Mesenchymal stem cell (in vitro differentiated cells and primary cell): ENCODE results near the gene RNF167.

Experiments
- DNase-seq: peaks from one replicate; pipeline ENCODE4 v3.0.0-alpha.2; 2013
- H2AFZ ChIP-seq: one replicate; pipeline ENCODE4 v1.6.1; 2013; ENCODE audit warnings: low read depth, mild to moderate bottlenecking, control low read depth, inconsistent platforms, low read length, moderate library complexity
- H2AK5ac ChIP-seq: 2 replicates; pipeline ENCODE4 v1.6.1; 2013; ENCODE audit warnings: low read length, moderate library complexity, mild to moderate bottlenecking, inconsistent platforms; ENCODE audit not compliant: severe bottlenecking
- H2BK120ac ChIP-seq: one replicate; pipeline ENCODE4 v1.6.1; 2013; ENCODE audit warnings: low read depth, mild to moderate bottlenecking, inconsistent platforms, low read length, moderate library complexity
- H2BK12ac ChIP-seq, 2 experiments: one replicate each; pipeline ENCODE4 v1.6.1; 2013; ENCODE audit warnings: inconsistent platforms in 2 of 2, low read length in 2 of 2, mild to moderate bottlenecking in 2 of 2, moderate library complexity in 2 of 2, control low read depth in 1 of 2
- H2BK15ac ChIP-seq: one replicate; pipeline ENCODE4 v1.6.1; 2013; ENCODE audit warnings: mild to moderate bottlenecking, low read depth, inconsistent platforms; ENCODE audit not compliant: poor library complexity, severe bottlenecking
- H2BK5ac ChIP-seq: 2 replicates; pipeline ENCODE4 v1.6.1; 2013; ENCODE audit warnings: low read depth, mild to moderate bottlenecking, low read length, control low read depth, inconsistent platforms; ENCODE audit not compliant: poor library complexity, severe bottlenecking
- H3K14ac ChIP-seq, 2 experiments: one replicate each; pipeline ENCODE4 v1.6.1; 2013; ENCODE audit warnings: inconsistent platforms in 2 of 2, low read length in 2 of 2, control low read depth in 1 of 2, mild to moderate bottlenecking in 1 of 2, moderate library complexity in 1 of 2
- H3K18ac ChIP-seq, 2 experiments: one replicate each; pipeline ENCODE4 v1.6.1; 2013; ENCODE audit warnings: inconsistent platforms in 2 of 2, low read length in 2 of 2, control low read depth in 1 of 2, low read depth in 1 of 2, mild to moderate bottlenecking in 1 of 2
- H3K23ac ChIP-seq, 2 experiments: one replicate each; pipeline ENCODE4 v1.6.1; 2013; ENCODE audit warnings: inconsistent platforms in 2 of 2, low read length in 2 of 2, mild to moderate bottlenecking in 2 of 2, moderate library complexity in 2 of 2, control low read depth in 1 of 2
- H3K27ac ChIP-seq: 2 replicates; pipeline ENCODE4 v1.5.1; 2013; ENCODE audit warnings: mild to moderate bottlenecking, moderate library complexity, low read length, control low read depth, inconsistent platforms; ENCODE audit not compliant: poor library complexity, severe bottlenecking
- H3K27me3 ChIP-seq, 2 experiments: 2 replicates each; pipeline versions ENCODE4 v1.6.1 to v1.7.0; 2013; ENCODE audit warnings: low read length in 2 of 2, mild to moderate bottlenecking in 2 of 2, moderate library complexity in 2 of 2, control low read depth in 1 of 2, inconsistent platforms in 1 of 2; ENCODE audit not compliant: control insufficient read depth in 1 of 2, insufficient read depth in 1 of 2
- H3K36me3 ChIP-seq, 2 experiments: 2 replicates each; pipeline versions ENCODE4 v1.6.1 to v1.7.0; 2013; ENCODE audit warnings: low read length in 2 of 2, control low read depth in 1 of 2, inconsistent platforms in 1 of 2, low read depth in 1 of 2, mild to moderate bottlenecking in 1 of 2; ENCODE audit not compliant: insufficient read depth in 2 of 2, control insufficient read depth in 1 of 2
- H3K4ac ChIP-seq, 2 experiments: one replicate each; pipeline ENCODE4 v1.6.1; 2013; ENCODE audit warnings: inconsistent platforms in 2 of 2, low read length in 2 of 2, mild to moderate bottlenecking in 2 of 2, moderate library complexity in 2 of 2, control low read depth in 1 of 2, low read depth in 1 of 2
- H3K4me1 ChIP-seq: 2 replicates; pipeline ENCODE4 v1.6.1; 2013; ENCODE audit warnings: low read depth, low read length, control low read depth; ENCODE audit not compliant: control insufficient read depth, insufficient read depth
- H3K4me2 ChIP-seq: 2 replicates; pipeline ENCODE4 v1.6.1; 2013; ENCODE audit warnings: low read length, mild to moderate bottlenecking, inconsistent platforms; ENCODE audit not compliant: poor library complexity, severe bottlenecking
- H3K4me3 ChIP-seq, 2 experiments: 2 replicates each; pipeline versions ENCODE4 v1.5.1 to v1.7.0; 2013; ENCODE audit warnings: low read length in 2 of 2, mild to moderate bottlenecking in 2 of 2, control low read depth in 1 of 2, low read depth in 1 of 2; ENCODE audit not compliant: insufficient read depth in 1 of 2
- H3K79me1 ChIP-seq: replicated peaks from 2 replicates; pipeline ENCODE4 v1.6.1; 2013; ENCODE audit warnings: mild to moderate bottlenecking, control low read depth, low read length, inconsistent platforms; ENCODE audit not compliant: poor library complexity, severe bottlenecking
- H3K9ac ChIP-seq: 2 replicates; pipeline ENCODE4 v1.7.0; 2013; ENCODE audit warnings: mild to moderate bottlenecking, low read length, moderate library complexity
- H3K9me3 ChIP-seq: 2 replicates; pipeline ENCODE4 v1.7.0; 2013; ENCODE audit warnings: mild to moderate bottlenecking, low read length; ENCODE audit not compliant: control insufficient read depth
- H4K8ac ChIP-seq: one replicate; pipeline ENCODE4 v1.6.1; 2013; ENCODE audit warnings: inconsistent platforms, mild to moderate bottlenecking, low read length, moderate library complexity
- H4K91ac ChIP-seq: one replicate; pipeline ENCODE4 v1.6.1; 2013; ENCODE audit warnings: mild to moderate bottlenecking, low read length, inconsistent platforms
- WGBS: methylation state at CpG from one replicate; pipeline ENCODE4 v1.1.7; 2013; ENCODE audit warnings: mixed read lengths; 5-methylcytosine and 5-hydroxymethylcytosine counted together

RNF167 gene

DNA sequence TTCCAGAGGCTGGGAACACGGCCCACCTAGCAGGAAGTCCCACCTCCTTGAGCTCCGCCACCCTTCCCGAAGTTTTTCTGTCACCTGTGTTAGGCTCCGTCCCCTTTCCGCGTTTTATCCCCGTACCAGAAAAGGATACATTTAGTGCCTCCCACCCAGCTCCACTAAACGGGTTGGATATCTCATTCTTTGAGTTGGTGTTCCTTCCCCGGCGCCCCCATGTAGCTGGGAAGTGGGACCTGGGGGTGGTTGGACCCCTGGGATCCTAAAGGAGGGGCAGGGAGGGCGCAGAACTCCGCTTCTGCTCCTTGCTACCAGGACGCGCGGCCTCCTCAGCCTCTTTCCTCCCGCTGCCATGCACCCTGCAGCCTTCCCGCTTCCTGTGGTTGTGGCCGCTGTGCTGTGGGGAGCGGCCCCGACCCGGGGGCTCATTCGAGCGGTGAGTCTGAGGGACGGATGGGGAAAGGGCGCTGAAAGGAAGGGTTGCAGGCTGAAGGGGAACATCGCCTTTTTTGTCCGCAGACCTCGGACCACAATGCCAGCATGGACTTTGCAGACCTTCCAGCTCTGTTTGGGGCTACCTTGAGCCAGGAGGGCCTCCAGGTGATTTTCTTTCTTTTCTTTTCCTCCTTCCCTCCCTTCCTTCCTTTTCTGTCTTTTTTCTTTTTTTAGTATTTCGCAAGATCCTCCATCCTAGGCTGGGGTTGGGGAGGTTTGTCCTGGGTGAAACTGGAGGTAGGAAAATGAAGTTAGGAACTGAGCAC is 669 bp downstream of the RNF167 start:
- Histone ChIP-seq H3K4me1 (peaks cover 37% of the 10 kb centered on the region), H3K14ac (peak overlapping the region; percentile 86 to 90), H3K9me3 (no peaks in the 10 kb centered on the region), H3K23ac (peak overlapping the region in 1 of 2 experiments; percentile 75), H2BK15ac (no peak overlapping the region), H2AFZ (peak overlapping the region; percentile 46), H2AK5ac (peak overlapping the region; percentile 79), H3K27ac (peak overlapping the region; percentile 98), H4K8ac (peak overlapping the region; percentile 95), H3K4me3 (peak overlapping the region; percentile 80 to 98), H3K79me1 (peaks cover 22% of the 10 kb centered on the region), H3K27me3 (no peaks in the 10 kb centered on the region), H3K4me2 (peak overlapping the region; percentile 94), H3K36me3 (peaks cover 63 to 68% of the 10 kb centered on the region in 2 experiments), H3K18ac (peak overlapping the region; percentile 73 to 84), H4K91ac (peak overlapping the region; percentile 94), H3K9ac (peak overlapping the region; percentile 97), H2BK120ac (peak overlapping the region; percentile 64), H2BK12ac (no peak overlapping the region), H3K4ac (peak overlapping the region; percentile 80 to 96), H2BK5ac (peak overlapping the region; percentile 46)
- WGBS, result 3% methylated on average over 19 of the region's 29 CpGs
- DNase-seq, result no peak

GRCh38 chr17:4941319-4941610 is 1.2 kb downstream of the RNF167 start:
- no peak overlapping the region for H2BK120ac ChIP-seq
- H2BK5ac ChIP-seq, result no peak overlapping the region
- no peak overlapping the region for H3K18ac ChIP-seq
- H2BK15ac ChIP-seq, result no peak overlapping the region
- peak overlapping the region; percentile 58 for H2AK5ac ChIP-seq
- H3K27me3 ChIP-seq, result no peaks in the 10 kb centered on the region
- peak overlapping the region; percentile 94 for H3K4me2 ChIP-seq
- H2BK12ac ChIP-seq, result no peak overlapping the region
- peaks cover 60 to 68% of the 10 kb centered on the region in 2 experiments for H3K36me3 ChIP-seq
- no peak overlapping the region for H3K23ac ChIP-seq
- H3K27ac ChIP-seq, result peak overlapping the region; percentile 98
- H2AFZ ChIP-seq, result no peak overlapping the region
- H3K4me3 ChIP-seq, result peak overlapping the region in 1 of 2 experiments; percentile 98
- no peak overlapping the region for H3K14ac ChIP-seq
- peaks cover 21% of the 10 kb centered on the region for H3K79me1 ChIP-seq
- DNase-seq, result no peak
- no peak overlapping the region for H4K91ac ChIP-seq
- H3K9ac ChIP-seq, result peak overlapping the region; percentile 97
- peak overlapping the region; percentile 43 for H4K8ac ChIP-seq
- peaks cover 40% of the 10 kb centered on the region for H3K4me1 ChIP-seq
- 59% methylated on average over 4 of the region's 4 CpGs for WGBS
- H3K4ac ChIP-seq, result peak overlapping the region in 1 of 2 experiments; percentile 21
- no peaks in the 10 kb centered on the region for H3K9me3 ChIP-seq

- peaks cover 10% of the 10 kb centered on the region for H3K79me1 ChIP-seq
- no peak overlapping the region for H2BK12ac ChIP-seq
- no peak overlapping the region for H3K4me3 ChIP-seq
- H3K9ac ChIP-seq, result peak overlapping the region; percentile 97
- H3K27ac ChIP-seq, result peak overlapping the region; percentile 17
- no peak overlapping the region for H3K14ac ChIP-seq
- no peaks in the 10 kb centered on the region for H3K9me3 ChIP-seq
- H2AFZ ChIP-seq, result no peak overlapping the region
- no peak overlapping the region for H2BK5ac ChIP-seq
- H3K4ac ChIP-seq, result no peak overlapping the region
- peaks cover 52 to 58% of the 10 kb centered on the region in 2 experiments for H3K36me3 ChIP-seq
- H3K27me3 ChIP-seq, result no peaks in the 10 kb centered on the region
- no peak overlapping the region for H3K4me2 ChIP-seq
- H4K8ac ChIP-seq, result no peak overlapping the region
- peaks cover 40% of the 10 kb centered on the region for H3K4me1 ChIP-seq
- no peak overlapping the region for H2BK120ac ChIP-seq
- WGBS, result 86% methylated on average over 5 of the region's 13 CpGs
- DNase-seq, result no peak
- no peak overlapping the region for H3K18ac ChIP-seq
- no peak overlapping the region for H4K91ac ChIP-seq
- H2BK15ac ChIP-seq, result no peak overlapping the region
- H3K23ac ChIP-seq, result no peak overlapping the region
- peak overlapping the region; percentile 13 for H2AK5ac ChIP-seq
Measured at GRCh38 chr17:4942760-4943508, 2.9 kb downstream of the RNF167 start.

DNA sequence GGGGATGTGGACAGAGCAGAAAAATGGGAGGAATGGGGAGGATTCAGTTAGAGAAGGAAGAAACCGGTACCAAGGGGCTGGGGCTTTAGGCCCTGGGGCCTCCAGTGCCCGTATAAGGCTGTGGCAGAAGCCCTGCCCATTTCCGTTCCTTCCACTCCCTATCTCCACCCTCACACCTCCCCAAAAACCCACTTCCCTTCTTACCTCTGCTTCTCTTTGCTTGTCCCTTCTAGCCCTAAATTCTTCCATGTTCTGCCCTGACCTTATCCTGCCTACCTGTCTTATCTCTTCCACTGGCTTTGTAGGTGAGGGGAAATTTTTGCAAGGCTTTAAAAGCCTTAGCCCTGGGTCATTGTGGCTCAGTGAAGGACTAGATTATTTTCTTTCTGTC is 4.1 kb downstream of the RNF167 start:
- H3K4ac ChIP-seq, result no peak overlapping the region
- H2BK120ac ChIP-seq, result no peak overlapping the region
- H3K23ac ChIP-seq, result no peak overlapping the region
- no peak overlapping the region for H2BK5ac ChIP-seq
- no peak for DNase-seq
- no peak overlapping the region for H3K18ac ChIP-seq
- no peak overlapping the region for H3K4me2 ChIP-seq
- H2BK15ac ChIP-seq, result no peak overlapping the region
- H3K27ac ChIP-seq, result peak overlapping the region; percentile 98
- no peaks in the 10 kb centered on the region for H3K79me1 ChIP-seq
- H3K36me3 ChIP-seq, result peaks cover 42 to 51% of the 10 kb centered on the region in 2 experiments
- no peaks in the 10 kb centered on the region for H3K9me3 ChIP-seq
- H2AK5ac ChIP-seq, result no peak overlapping the region
- 88% methylated on average over 2 of the region's 3 CpGs for WGBS
- peak overlapping the region; percentile 45 for H4K8ac ChIP-seq
- H2BK12ac ChIP-seq, result no peak overlapping the region
- no peaks in the 10 kb centered on the region for H3K27me3 ChIP-seq
- H2AFZ ChIP-seq, result no peak overlapping the region
- no peak overlapping the region for H3K14ac ChIP-seq
- H4K91ac ChIP-seq, result no peak overlapping the region
- H3K4me3 ChIP-seq, result no peak overlapping the region
- H3K4me1 ChIP-seq, result peaks cover 28% of the 10 kb centered on the region
- H3K9ac ChIP-seq, result peak overlapping the region; percentile 97
